Activated gamma-delta T cell treated with Interleukin-2 at 50 U/mL for 16 hours (primary cell): ENCODE measurements around the gene NCR2.

ENCODE experiments used
- DNase-seq: peaks from one replicate; pipeline ENCODE4 v3.0.0-alpha.2; 2020

NCR2 gene

GRCh38 chr6:41359617-41360313 lies 24.4 kb downstream of the NCR2 start:
- no peak for DNase-seq

- no peak for DNase-seq
These were observed 24.9 kb downstream of the NCR2 start for GRCh38 chr6:41360314-41360685.

GRCh38 chr6:41366150-41366549 lies 30.7 kb downstream of the NCR2 start:
- DNase-seq, result no peak

GRCh38 chr6:41367061-41367460 lies 31.7 kb downstream of the NCR2 start:
- DNase-seq, result no peak

GRCh38 chr6:41367700-41368099 lies 32.3 kb downstream of the NCR2 start:
- DNase-seq, result no peak

GRCh38 chr6:41370488-41371111 lies 35.2 kb downstream of the NCR2 start:
- DNase-seq, result no peak

GRCh38 chr6:41371461-41371991 lies 36.1 kb downstream of the NCR2 start:
- DNase-seq, result no peak

GRCh38 chr6:41371992-41372831 lies 36.8 kb downstream of the NCR2 start:
- no peak for DNase-seq

- no peak for DNase-seq
These were observed 37.6 kb downstream of the NCR2 start for GRCh38 chr6:41372832-41373626.

- DNase-seq, result no peak
These were observed 38.2 kb downstream of the NCR2 start for GRCh38 chr6:41373627-41373918.

- DNase-seq, result no peak
These were observed 38.7 kb downstream of the NCR2 start for GRCh38 chr6:41373919-41374617.

GRCh38 chr6:41374618-41375590 lies 39.5 kb downstream of the NCR2 start:
- no peak for DNase-seq

GRCh38 chr6:41375598-41376151 lies 40.3 kb downstream of the NCR2 start:
- DNase-seq, result no peak

- DNase-seq, result no peak
These were observed 40.8 kb downstream of the NCR2 start for GRCh38 chr6:41376176-41376575.

GRCh38 chr6:41377071-41377470 lies 41.7 kb downstream of the NCR2 start:
- DNase-seq, result no peak

- no peak for DNase-seq
These were observed 43.9 kb downstream of the NCR2 start for GRCh38 chr6:41379306-41379705.

GRCh38 chr6:41386594-41386993 lies 51.2 kb downstream of the NCR2 start:
- DNase-seq, result no peak

- no peak for DNase-seq
These were observed 56.8 kb downstream of the NCR2 start for GRCh38 chr6:41392246-41392645.

- DNase-seq, result no peak
These were observed 60.9 kb downstream of the NCR2 start for GRCh38 chr6:41396335-41396734.

- no peak for DNase-seq
These were observed 64.0 kb downstream of the NCR2 start for GRCh38 chr6:41399424-41399823.
